ENCODE results near the gene SPTBN1. TPM values are rescaled to one million over a fixed set of nuclear protein-coding genes. Genes with fewer than 3 reads are reported as not detected.

The SPTBN1 gene
- total and polyA plus RNA-seq, 9 of the 15 experiments (the other 6 are each of a cell fraction or from before 2014, with no cell fraction given): 8.9 to 66.8 (median 31.4) TPM

- Histone ChIP-seq H3K4me1 (replicated peaks in 1 of 2; ENCODE audit: control insufficient read depth in 2 of 2, insufficient read depth in 2 of 2, low read length in 2 of 2) (no peaks in the 10 kb centered on the region), H3K36me3 (ENCODE audit: control insufficient read depth, insufficient read depth, low read length) (no peaks in the 10 kb centered on the region), H2AFZ (ENCODE audit: low read depth, low read length) (no peak overlapping the region), H3K4me2 (ENCODE audit: insufficient read depth, low read length) (no peak overlapping the region), H3K4me3 (no peak overlapping the region), H3K27ac (ENCODE audit: extremely low read depth, low read depth, low read length) (no peak overlapping the region), H4K20me1 (replicated peaks; ENCODE audit: control insufficient read depth, insufficient read depth, low read length) (no peaks in the 10 kb centered on the region), H3K79me2 (ENCODE audit: control insufficient read depth, insufficient read depth, low read length) (no peaks in the 10 kb centered on the region), H3K9me1 (ENCODE audit: control insufficient read depth, insufficient read depth, low read length) (no peaks in the 10 kb centered on the region), H3K9me3 (replicated peaks; ENCODE audit: control insufficient read depth, insufficient read depth, low read depth, low read length) (no peaks in the 10 kb centered on the region), H3K27me3 (ENCODE audit: control insufficient read depth in 2 of 2, insufficient read depth in 2 of 2, low read length in 2 of 2) (peaks cover 7 to 13% of the 10 kb centered on the region in 2 experiments; a peak in 4 of 5 replicates), H3K9ac (ENCODE audit: insufficient read depth in 1 of 2, low read depth in 2 of 2, low read length in 2 of 2) (no peak overlapping the region)
- FAIRE-seq: no peak
- POLR2A ChIA-PET: no interaction called here
- DNase-seq (ENCODE audit: extremely low read depth in 1 of 4, low spot score in 3 of 4): no peak
- in situ Hi-C loops (cut with MboI) (no loop called here), intact Hi-C loops (cut with micrococcal nuclease) (no loop called here)
- WGBS (ENCODE audit: insufficient coverage, low coverage, missing lambda C conversion rate): 3% methylated on average over 4 of the region's 4 CpGs
- CTCF ChIA-PET (ENCODE audit: low intra/inter-chr PET ratio): no interaction called here
- ATAC-seq: no peak
- BruUV-seq (replicated peaks): no TSS peak
- no peak for TF ChIP-seq SRSF3 (IDR thresholded peaks at IDR 0.05; ENCODE audit: insufficient read depth, low read length)
- TF ChIP-seq HEY1 (CRISPR knock-in tag; IDR thresholded peaks at IDR 0.05; ENCODE audit: borderline replicate concordance): no peak
- TF ChIP-seq TGIF2 (CRISPR knock-in tag; IDR thresholded peaks at IDR 0.05): no peak
- TF ChIP-seq MXD1 (CRISPR knock-in tag; IDR thresholded peaks at IDR 0.05; ENCODE audit: borderline replicate concordance, poor library complexity, severe bottlenecking): no peak
- TF ChIP-seq GMEB1 (CRISPR knock-in tag; IDR thresholded peaks at IDR 0.05): no peak
- TF ChIP-seq RBM22 (IDR thresholded peaks at IDR 0.05; ENCODE audit: low read depth, low read length, poor library complexity, severe bottlenecking): no peak
- TF ChIP-seq CREB1 (IDR thresholded peaks at IDR 0.05): no peak
- no peak for TF ChIP-seq CREB1 (CRISPR knock-in tag; IDR thresholded peaks at IDR 0.05)
- no peak for TF ChIP-seq MXI1 (IDR thresholded peaks at IDR 0.05; ENCODE audit: low read depth, low read length)
- no peak for TF ChIP-seq HOMEZ (CRISPR knock-in tag; IDR thresholded peaks at IDR 0.05)
- TF ChIP-seq JUN (IDR thresholded peaks at IDR 0.05; ENCODE audit: borderline replicate concordance, low read depth, low read length): no peak
- no peak for TF ChIP-seq JUN (CRISPR knock-in tag; IDR thresholded peaks at IDR 0.05; ENCODE audit: borderline replicate concordance)
- no peak for TF ChIP-seq MED1 (CRISPR knock-in tag; IDR thresholded peaks at IDR 0.05; ENCODE audit: borderline replicate concordance)
- TF ChIP-seq HNRNPH1 (optimal IDR thresholded peaks at IDR 0.05; ENCODE audit: low read depth, low read length): no peak
- no peak for TF ChIP-seq ZBTB11 (CRISPR knock-in tag; IDR thresholded peaks at IDR 0.05)
- no peak for TF ChIP-seq RCOR1 (IDR thresholded peaks at IDR 0.05; ENCODE audit: borderline replicate concordance in 1 of 2, low read depth in 2 of 2, low read length in 2 of 2)
Measured at GRCh38 chr2:54439582-54439981, 16.5 kb upstream of the SPTBN1 start.

Measured in K562 (cell line).